AG08395 (cell line): ENCODE results near the gene P3H3.

Source experiments
- DNase-seq: peaks from one replicate; pipeline ENCODE4 v3.0.0; 2012; ENCODE audit warnings: mixed read lengths, low spot score

Gene P3H3

GRCh38 chr12:6827437-6827911 is 733 bp upstream of the P3H3 start:
- DNase-seq = peak; percentile 92

- DNase-seq = peak; percentile 73
These were observed 751 bp downstream of the P3H3 start for GRCh38 chr12:6828781-6829535.

- peak; percentile 55 for DNase-seq
These were observed 1.5 kb downstream of the P3H3 start for GRCh38 chr12:6829536-6830220.

GRCh38 chr12:6830286-6830890 is 2.2 kb downstream of the P3H3 start:
- DNase-seq = no peak

- no peak for DNase-seq
These were observed 2.8 kb downstream of the P3H3 start for GRCh38 chr12:6830999-6831398.

- no peak for DNase-seq
These were observed 3.3 kb downstream of the P3H3 start for GRCh38 chr12:6831450-6831995.

- DNase-seq = no peak
These were observed 3.9 kb downstream of the P3H3 start for GRCh38 chr12:6832125-6832524.

GRCh38 chr12:6833189-6833890 is 5.1 kb downstream of the P3H3 start:
- DNase-seq = no peak

- DNase-seq = no peak
These were observed 6.0 kb downstream of the P3H3 start for GRCh38 chr12:6834254-6834653.

GRCh38 chr12:6834873-6835272 is 6.7 kb downstream of the P3H3 start:
- no peak for DNase-seq

- no peak for DNase-seq
These were observed 8.6 kb downstream of the P3H3 start for GRCh38 chr12:6836851-6837250.

GRCh38 chr12:6837370-6838060 is 9.3 kb downstream of the P3H3 start:
- no peak for DNase-seq

- no peak for DNase-seq
These were observed 10.6 kb downstream of the P3H3 start for GRCh38 chr12:6838854-6839253.

- no peak for DNase-seq
These were observed 11.4 kb downstream of the P3H3 start for GRCh38 chr12:6839482-6840201.

GRCh38 chr12:6840330-6840729 is 12.1 kb downstream of the P3H3 start:
- no peak for DNase-seq

GRCh38 chr12:6840761-6841515 is 12.7 kb downstream of the P3H3 start, which contains the start of gene GNB3:
Gene GNB3 (plus strand): TSS chr12:6840925. CDS start chr12:6841288, 363 bp downstream.
- DNase-seq = no peak

- no peak for DNase-seq
These were observed 13.9 kb downstream of the P3H3 start for GRCh38 chr12:6842075-6842474.

GRCh38 chr12:6843118-6843902 is 15.1 kb downstream of the P3H3 start:
- no peak for DNase-seq

GRCh38 chr12:6845395-6845794 is 17.2 kb downstream of the P3H3 start:
- no peak for DNase-seq
